ENCODE data around the gene CALCOCO1. TPM values are rescaled to one million over a fixed set of nuclear protein-coding genes. Genes with fewer than 3 reads are reported as not detected.

The CALCOCO1 gene
- total and polyA plus RNA-seq, 9 of the 15 experiments (the other 6 are each of a cell fraction or from before 2014, with no cell fraction given): 1.9 to 31.8 (median 11.0) TPM

- no peaks in the 10 kb centered on the region for H3K9me3 ChIP-seq (replicated peaks; ENCODE audit: control insufficient read depth, insufficient read depth, low read depth, low read length)
- no peaks in the 10 kb centered on the region for H3K79me2 ChIP-seq (ENCODE audit: control insufficient read depth, insufficient read depth, low read length)
- H3K27ac ChIP-seq (ENCODE audit: extremely low read depth, low read depth, low read length): no peak overlapping the region
- 30% methylated on average over 24 of the region's 24 CpGs for WGBS (ENCODE audit: insufficient coverage, low coverage, missing lambda C conversion rate)
- DNase-seq (ENCODE audit: extremely low read depth in 1 of 4, low spot score in 3 of 4): no peak
- H4K20me1 ChIP-seq (replicated peaks; ENCODE audit: control insufficient read depth, insufficient read depth, low read length): peaks cover 11% of the 10 kb centered on the region; the same call in 1 of the 2 replicates
- peak overlapping the region; percentile 34; the same call in 1 of the 2 replicates for H3K4me2 ChIP-seq (ENCODE audit: insufficient read depth, low read length)
- no peaks in the 10 kb centered on the region for H3K36me3 ChIP-seq (ENCODE audit: control insufficient read depth, insufficient read depth, low read length)
- H3K4me1 ChIP-seq (replicated peaks in 1 of 2; ENCODE audit: control insufficient read depth in 2 of 2, insufficient read depth in 2 of 2, low read length in 2 of 2): peaks cover 0 to 11% of the 10 kb centered on the region in 2 experiments; a peak in 2 of 5 replicates
- no peak overlapping the region for H3K4me3 ChIP-seq
- in situ Hi-C loops (cut with MboI) (loop anchor here (10.0 kb wide), 1 partner anchor 508 kb away; no protein-coding TSS in a partner anchor), intact Hi-C loops (cut with micrococcal nuclease) (no loop called here)
- BruUV-seq (replicated peaks): no TSS peak
- no peaks in the 10 kb centered on the region for H3K9me1 ChIP-seq (ENCODE audit: control insufficient read depth, insufficient read depth, low read length)
- ATAC-seq: no peak
- no peak for FAIRE-seq
- H3K27me3 ChIP-seq (ENCODE audit: control insufficient read depth in 2 of 2, insufficient read depth in 2 of 2, low read length in 2 of 2): peaks cover 54 to 64% of the 10 kb centered on the region in 2 experiments
- H2AFZ ChIP-seq (ENCODE audit: low read depth, low read length): no peak overlapping the region
- TF ChIP-seq EZH2 (IDR thresholded peaks at IDR 0.05; ENCODE audit: borderline replicate concordance, low read depth, low read length) (0 out of 2 replicates have a peak, but pooled peaks have one; percentile 35), SAP30 (IDR thresholded peaks at IDR 0.05; ENCODE audit: borderline replicate concordance, insufficient read depth, low read depth, low read length, poor library complexity, severe bottlenecking) (no peak)
- H3K9ac ChIP-seq (ENCODE audit: insufficient read depth in 1 of 2, low read depth in 2 of 2, low read length in 2 of 2): no peak overlapping the region
- POLR2A ChIA-PET: interaction anchor here (0.6 to 1.5 kb wide), 4 partner anchors 31 to 393 kb away, joined by 3 read pairs; no protein-coding TSS in a partner anchor
- CTCF ChIA-PET (ENCODE audit: low intra/inter-chr PET ratio): interaction anchor here (0.7 kb wide), 1 partner anchor 46 kb away, joined by 5 read pairs; no protein-coding TSS in a partner anchor
Measured at GRCh38 chr12:53696655-53697331, 30.5 kb downstream of the CALCOCO1 start.

GRCh38 chr12:53696285-53696654 is 31.0 kb downstream of the CALCOCO1 start:
- H3K27ac ChIP-seq (ENCODE audit: extremely low read depth, low read depth, low read length): no peak overlapping the region
- H3K4me3 ChIP-seq: no peak overlapping the region
- peak overlapping the region; percentile 34; the same call in 1 of the 2 replicates for H3K4me2 ChIP-seq (ENCODE audit: insufficient read depth, low read length)
- CTCF ChIA-PET (ENCODE audit: low intra/inter-chr PET ratio): no interaction called here
- BruUV-seq (replicated peaks): no TSS peak
- intact Hi-C loops (cut with micrococcal nuclease): no loop called here
- no peak overlapping the region for H2AFZ ChIP-seq (ENCODE audit: low read depth, low read length)
- peaks cover 54 to 60% of the 10 kb centered on the region in 2 experiments for H3K27me3 ChIP-seq (ENCODE audit: control insufficient read depth in 2 of 2, insufficient read depth in 2 of 2, low read length in 2 of 2)
- peak; percentile 92 for FAIRE-seq
- H3K79me2 ChIP-seq (ENCODE audit: control insufficient read depth, insufficient read depth, low read length): no peaks in the 10 kb centered on the region
- in situ Hi-C loops (cut with MboI): loop anchor here (10.0 kb wide), 1 partner anchor 509 kb away; no protein-coding TSS in a partner anchor
- H3K9me3 ChIP-seq (replicated peaks; ENCODE audit: control insufficient read depth, insufficient read depth, low read depth, low read length): no peaks in the 10 kb centered on the region
- ATAC-seq: peak; percentile 95
- H3K9me1 ChIP-seq (ENCODE audit: control insufficient read depth, insufficient read depth, low read length): no peaks in the 10 kb centered on the region
- H3K36me3 ChIP-seq (ENCODE audit: control insufficient read depth, insufficient read depth, low read length): no peaks in the 10 kb centered on the region
- H3K4me1 ChIP-seq (replicated peaks in 1 of 2; ENCODE audit: control insufficient read depth in 2 of 2, insufficient read depth in 2 of 2, low read length in 2 of 2): peaks cover 0 to 11% of the 10 kb centered on the region in 2 experiments; a peak in 2 of 5 replicates
- DNase-seq (ENCODE audit: extremely low read depth in 1 of 4, low spot score in 3 of 4): peak; percentile 59 to 94 (median 65)
- H3K9ac ChIP-seq (ENCODE audit: insufficient read depth in 1 of 2, low read depth in 2 of 2, low read length in 2 of 2): no peak overlapping the region
- POLR2A ChIA-PET: interaction anchor here (0.6 kb wide), 1 partner anchor 242 kb away, joined by 3 read pairs; no protein-coding TSS in a partner anchor
- 7% methylated on average over 8 of the region's 11 CpGs for WGBS (ENCODE audit: insufficient coverage, low coverage, missing lambda C conversion rate)
- peaks cover 11% of the 10 kb centered on the region; the same call in 1 of the 2 replicates for H4K20me1 ChIP-seq (replicated peaks; ENCODE audit: control insufficient read depth, insufficient read depth, low read length)
- TF ChIP-seq ZNF175 (CRISPR knock-in tag; IDR thresholded peaks at IDR 0.05; ENCODE audit: low read depth) (no peak), FOS (IDR thresholded peaks at IDR 0.05; ENCODE audit: extremely low read depth, insufficient read length) (peak; percentile 67), RBBP5 (IDR thresholded peaks at IDR 0.05; ENCODE audit: borderline replicate concordance, insufficient read depth, low read length, poor library complexity, severe bottlenecking) (no peak), TAF7 (tag; IDR thresholded peaks at IDR 0.05) (no peak), MEIS2 (IDR thresholded peaks at IDR 0.05; ENCODE audit: partially characterized antibody) (peak; percentile 35)
- TF ChIP-seq, protein P1, sequence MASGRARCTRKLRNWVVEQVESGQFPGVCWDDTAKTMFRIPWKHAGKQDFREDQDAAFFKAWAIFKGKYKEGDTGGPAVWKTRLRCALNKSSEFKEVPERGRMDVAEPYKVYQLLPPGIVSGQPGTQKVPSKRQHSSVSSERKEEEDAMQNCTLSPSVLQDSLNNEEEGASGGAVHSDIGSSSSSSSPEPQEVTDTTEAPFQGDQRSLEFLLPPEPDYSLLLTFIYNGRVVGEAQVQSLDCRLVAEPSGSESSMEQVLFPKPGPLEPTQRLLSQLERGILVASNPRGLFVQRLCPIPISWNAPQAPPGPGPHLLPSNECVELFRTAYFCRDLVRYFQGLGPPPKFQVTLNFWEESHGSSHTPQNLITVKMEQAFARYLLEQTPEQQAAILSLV (tag; IDR thresholded peaks at IDR 0.05): no peak
